HEK293T (cell line): ENCODE results near the gene ATP8B1.
"Not testable (repeated sequence)": the region's sequence is repeated elsewhere in the genome, so short reads cannot be mapped to it uniquely, and the experiment has no call there.

Source experiments
- CTCF ChIA-PET: fragments of 350-600 bp; formaldehyde crosslinking; extraction: SDS; loops from one replicate; lab custom pipeline; 2021; ENCODE audit warnings: antibody characterized with exemption, inconsistent platforms; lab: Yijun Ruan, JAX
- POLR2A ChIA-PET: fragments of 350-600 bp; formaldehyde crosslinking; extraction: SDS; loops from one replicate; lab custom pipeline; 2020; ENCODE audit warnings: antibody characterized with exemption, inconsistent platforms; lab: Yijun Ruan, JAX
- DNase-seq: peaks from one replicate; pipeline ENCODE4 v3.0.0; 2012; ENCODE audit warnings: mixed read lengths; ENCODE audit errors: extremely low spot score
- ARNT ChIP-seq: fragments of 450-650 bp; IDR thresholded peaks from 2 replicates; pipeline ENCODE4 v1.6.1; 2017; ENCODE audit warnings: mild to moderate bottlenecking
- BHLHE40 ChIP-seq: fragments of 450-650 bp; IDR thresholded peaks from 2 replicates; pipeline ENCODE4 v1.6.1; 2016; ENCODE audit warnings: mild to moderate bottlenecking, moderate library complexity, borderline replicate concordance
- CTBP1 ChIP-seq: fragments of 450-650 bp; IDR thresholded peaks from 2 replicates; pipeline ENCODE4 v1.6.1; 2016; ENCODE audit warnings: borderline replicate concordance
- ELF4 ChIP-seq: fragments of 450-650 bp; IDR thresholded peaks from 2 replicates; pipeline ENCODE4 v1.6.1; 2017; ENCODE audit warnings: antibody characterized with exemption
- FOXA1 ChIP-seq: fragments of 450-650 bp; IDR thresholded peaks from 2 replicates; pipeline ENCODE4 v1.6.1; 2016; ENCODE audit warnings: mild to moderate bottlenecking
- FOXK2 ChIP-seq: fragments of 450-650 bp; IDR thresholded peaks from 2 replicates; pipeline ENCODE4 v1.6.1; 2016; ENCODE audit warnings: mild to moderate bottlenecking
- FOXM1 ChIP-seq: fragments of 450-650 bp; IDR thresholded peaks from 2 replicates; pipeline ENCODE4 v1.6.1; 2017; ENCODE audit warnings: mild to moderate bottlenecking, borderline replicate concordance
- HDGF ChIP-seq: fragments of 450-650 bp; IDR thresholded peaks from 2 replicates; pipeline ENCODE4 v1.6.1; 2017; ENCODE audit warnings: antibody characterized with exemption, borderline replicate concordance
- L3MBTL2 ChIP-seq: fragments of 450-650 bp; conservative IDR thresholded peaks from 2 replicates; pipeline ENCODE4 v1.6.1; 2016; ENCODE audit warnings: mild to moderate bottlenecking
- LEF1 ChIP-seq: fragments of 450-650 bp; IDR thresholded peaks from 2 replicates; pipeline ENCODE4 v1.6.1; 2017; ENCODE audit warnings: mild to moderate bottlenecking, borderline replicate concordance
- NFRKB ChIP-seq: fragments of 450-650 bp; IDR thresholded peaks from 2 replicates; pipeline ENCODE4 v1.6.1; 2016; ENCODE audit warnings: mild to moderate bottlenecking, moderate library complexity
- SP1 ChIP-seq: fragments of 450-650 bp; IDR thresholded peaks from 2 replicates; pipeline ENCODE4 v1.6.1; 2017
- SUZ12 ChIP-seq: fragments of 450-650 bp; IDR thresholded peaks from 2 replicates; pipeline ENCODE4 v1.6.1; 2016; ENCODE audit warnings: mild to moderate bottlenecking
- TARDBP ChIP-seq: fragments of 450-650 bp; IDR thresholded peaks from 2 replicates; pipeline ENCODE4 v1.6.1; 2016
- ZNF384 ChIP-seq: fragments of 450-650 bp; IDR thresholded peaks from 2 replicates; pipeline ENCODE4 v1.6.1; 2016
- TF ChIP-seq, protein P1 (sequence below): fragments of 450-650 bp; IDR thresholded peaks from 2 replicates; pipeline ENCODE4 v1.6.1; 2016

ATP8B1 gene

DNA sequence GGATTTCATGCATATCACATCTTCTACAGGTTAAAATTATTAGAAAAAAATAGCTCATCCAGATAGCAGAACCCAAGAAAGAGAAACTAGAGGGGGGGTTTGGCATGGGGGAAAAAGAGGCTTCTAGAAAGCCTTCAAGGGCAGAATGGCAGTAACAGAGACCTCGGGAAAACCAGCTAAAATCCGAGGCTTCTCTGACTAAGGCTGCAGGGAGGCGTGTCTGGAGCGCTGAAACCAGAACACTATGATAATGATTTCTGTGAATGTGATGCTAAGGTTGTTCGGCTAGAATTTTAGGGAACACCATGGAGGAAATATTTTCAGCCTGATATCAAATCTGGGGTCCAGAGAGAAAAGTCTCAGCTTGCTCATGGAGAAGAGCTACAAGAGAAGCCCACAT, 73.0 kb downstream of the ATP8B1 start:
- TF ChIP-seq HDGF = no peak
- no peak for TF ChIP-seq L3MBTL2
- TF ChIP-seq ELF4 = no peak
- ChIA-PET CTCF (interaction anchor here (0.6 kb wide), 1 partner anchor 21 kb away, joined by 3 read pairs; no protein-coding TSS in a partner anchor), POLR2A (no interaction called here)
- DNase-seq = no peak

DNA sequence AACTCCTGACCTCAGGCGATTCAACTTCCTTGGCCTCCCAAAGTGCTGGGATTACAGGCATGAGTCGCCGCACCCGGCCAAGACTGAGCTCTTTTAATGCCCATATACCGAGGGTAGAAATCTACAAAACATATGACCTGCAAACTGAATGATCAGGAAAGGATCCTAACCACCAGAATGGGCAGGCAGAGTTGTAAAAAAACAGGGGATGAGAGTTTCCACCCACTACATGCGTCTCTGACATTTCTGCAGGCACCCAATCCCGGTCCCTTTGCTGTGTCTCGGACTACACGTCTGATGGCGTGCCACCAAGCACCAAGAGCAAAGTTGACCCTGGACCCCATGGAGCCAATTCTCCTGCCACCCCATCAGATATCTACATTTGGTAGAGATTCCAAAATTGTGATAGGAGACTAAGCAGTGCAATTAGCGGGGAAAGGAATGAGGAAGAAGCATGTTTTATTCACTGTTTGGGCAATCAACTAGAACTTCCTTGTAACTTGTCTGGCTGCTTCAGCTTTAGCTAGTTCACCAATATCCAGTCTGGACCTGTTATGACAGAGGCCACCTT, 74.1 kb downstream of the ATP8B1 start:
- ChIA-PET CTCF (no interaction called here), POLR2A (no interaction called here)
- DNase-seq = no peak
- TF ChIP-seq FOXA1 = no peak
- TF ChIP-seq ZNF384 = no peak
- no peak for TF ChIP-seq BHLHE40
- no peak for TF ChIP-seq ELF4
- TF ChIP-seq, protein P1, sequence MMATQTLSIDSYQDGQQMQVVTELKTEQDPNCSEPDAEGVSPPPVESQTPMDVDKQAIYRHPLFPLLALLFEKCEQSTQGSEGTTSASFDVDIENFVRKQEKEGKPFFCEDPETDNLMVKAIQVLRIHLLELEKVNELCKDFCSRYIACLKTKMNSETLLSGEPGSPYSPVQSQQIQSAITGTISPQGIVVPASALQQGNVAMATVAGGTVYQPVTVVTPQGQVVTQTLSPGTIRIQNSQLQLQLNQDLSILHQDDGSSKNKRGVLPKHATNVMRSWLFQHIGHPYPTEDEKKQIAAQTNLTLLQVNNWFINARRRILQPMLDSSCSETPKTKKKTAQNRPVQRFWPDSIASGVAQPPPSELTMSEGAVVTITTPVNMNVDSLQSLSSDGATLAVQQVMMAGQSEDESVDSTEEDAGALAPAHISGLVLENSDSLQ = no peak
- TF ChIP-seq FOXK2 = no peak
- TF ChIP-seq HDGF = no peak
- no peak for TF ChIP-seq SP1
- TF ChIP-seq TARDBP = no peak

DNA sequence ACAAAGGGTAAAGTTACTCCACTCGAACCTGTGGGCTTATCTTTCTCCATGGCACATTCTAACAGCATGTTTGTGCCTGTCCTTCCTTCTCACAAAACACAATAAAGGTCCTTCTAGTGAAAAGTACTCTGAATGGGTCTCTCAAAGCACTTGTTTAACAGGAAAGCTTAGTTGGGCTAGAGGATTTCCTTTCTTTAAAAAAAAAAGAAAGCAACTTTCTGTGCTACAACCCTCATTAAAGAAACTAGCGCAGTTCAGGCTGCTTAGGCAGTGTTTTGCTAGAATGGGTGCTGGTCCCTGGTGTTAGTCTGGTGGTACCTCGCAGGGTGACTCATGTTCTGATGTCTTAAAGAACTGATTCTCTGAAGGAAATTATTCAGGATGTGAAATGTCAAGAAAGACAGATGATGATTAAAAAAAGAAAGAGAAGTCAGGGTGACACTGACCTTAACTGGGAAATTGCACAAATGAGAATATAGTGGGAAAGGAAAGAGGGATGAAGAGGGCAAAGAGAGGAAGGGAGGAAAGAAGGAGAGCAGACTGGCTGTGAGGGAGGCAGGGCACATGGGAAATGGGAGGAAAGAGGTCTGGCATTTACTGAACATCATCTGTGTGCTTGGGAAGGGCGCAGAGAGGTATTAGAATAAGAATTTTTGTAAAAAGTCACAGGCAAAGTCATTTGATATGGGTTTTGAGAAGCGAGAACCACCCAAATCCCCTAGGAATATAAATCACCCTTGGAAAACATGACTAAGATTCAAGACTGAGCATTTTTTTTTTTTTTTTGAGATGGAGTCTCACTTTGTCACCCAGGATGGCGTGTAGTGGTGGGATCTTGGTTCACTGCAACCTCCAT, 74.9 kb downstream of the ATP8B1 start:
- ChIA-PET CTCF (no interaction called here), POLR2A (no interaction called here)
- no peak for DNase-seq
- TF ChIP-seq L3MBTL2 (no peak), CTBP1 (no peak), SUZ12 (no peak), LEF1 (no peak), HDGF (no peak), TARDBP (no peak), ARNT (no peak), SP1 (no peak), ELF4 (no peak), FOXK2 (no peak), ZNF384 (no peak), BHLHE40 (no peak), FOXA1 (no peak), NFRKB (no peak), FOXM1 (no peak)
- TF ChIP-seq, protein P1 = no peak

DNA sequence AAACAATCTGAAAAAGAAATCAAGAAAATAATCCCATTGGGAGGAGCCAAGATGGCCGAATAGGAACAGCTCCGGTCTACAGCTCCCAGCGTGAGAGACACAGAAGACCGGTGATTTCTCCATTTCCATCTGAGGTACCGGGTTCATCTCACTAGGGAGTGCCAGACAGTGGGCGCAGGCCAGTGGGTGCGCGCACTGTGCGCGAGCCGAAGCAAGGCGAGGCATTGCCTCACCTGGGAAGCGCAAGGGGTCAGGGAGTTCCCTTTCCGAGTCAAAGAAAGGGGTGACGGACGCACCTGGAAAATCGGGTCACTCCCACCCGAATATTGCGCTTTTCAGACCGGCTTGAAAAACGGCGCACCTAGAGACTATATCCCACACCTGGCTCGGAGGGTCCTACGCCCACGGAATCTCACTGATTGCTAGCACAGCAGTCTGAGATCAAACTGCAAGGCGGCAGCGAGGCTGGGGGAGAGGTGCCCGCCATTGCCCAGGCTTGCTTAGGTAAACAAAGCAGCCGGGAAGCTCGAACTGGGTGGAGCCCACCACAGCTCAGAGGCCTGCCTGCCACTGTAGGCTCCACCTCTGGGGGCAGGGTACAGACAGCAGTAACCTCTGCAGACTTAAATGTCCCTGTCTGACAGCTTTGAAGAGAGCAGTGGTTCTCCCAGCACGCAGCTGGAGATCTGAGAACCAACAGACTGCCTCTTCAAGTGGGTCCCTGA, 83.7 kb downstream of the ATP8B1 start:
- CTCF ChIA-PET, POLR2A ChIA-PET, DNase-seq: not testable (repeated sequence)

DNA sequence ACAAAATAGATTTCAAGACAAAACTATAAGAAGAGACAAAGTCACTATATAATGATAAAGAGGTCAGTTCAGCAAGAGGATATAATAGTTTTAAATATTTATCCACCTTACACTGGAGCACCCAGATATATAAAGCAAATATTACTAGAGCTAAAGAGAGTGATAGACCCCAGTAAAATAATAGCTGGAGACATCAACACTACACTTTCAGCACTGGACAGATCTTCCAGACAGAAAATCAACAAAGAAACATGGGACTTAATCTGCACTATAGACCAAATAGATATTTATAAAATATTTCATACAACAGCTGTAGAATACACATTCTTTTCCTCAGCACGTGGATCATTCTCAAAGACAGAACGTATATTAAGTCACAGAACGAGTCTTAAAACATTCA, 86.6 kb downstream of the ATP8B1 start:
- ChIA-PET CTCF (no interaction called here), POLR2A (no interaction called here)
- TF ChIP-seq CTBP1 (no peak), FOXM1 (no peak), ARNT (no peak), ZNF384 (no peak), ELF4 (no peak)
- DNase-seq = no peak

DNA sequence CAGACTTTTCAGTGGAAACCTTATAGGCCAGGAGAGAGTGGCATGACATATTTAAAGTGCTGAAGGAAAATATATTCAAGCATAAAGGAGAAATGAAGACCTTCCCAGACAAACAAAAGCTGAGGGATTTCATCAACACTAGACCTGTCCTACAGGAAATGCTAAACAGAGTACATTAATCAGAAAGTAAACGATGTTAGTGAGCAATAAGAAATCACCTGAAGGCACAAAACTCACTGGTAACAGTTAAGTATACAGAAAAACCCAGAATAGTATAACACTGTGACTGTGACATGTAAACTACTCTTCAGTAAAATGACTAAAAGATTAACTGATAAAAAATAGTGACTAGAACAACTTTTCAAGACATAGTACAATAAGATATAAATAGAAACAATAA, 87.4 kb downstream of the ATP8B1 start:
- ChIA-PET CTCF (no interaction called here), POLR2A (no interaction called here)
- DNase-seq = no peak
- TF ChIP-seq ARNT (no peak), ZNF384 (no peak), FOXM1 (no peak), NFRKB (no peak), CTBP1 (no peak), L3MBTL2 (no peak), BHLHE40 (no peak), TARDBP (no peak), LEF1 (no peak), SP1 (no peak), ELF4 (no peak), FOXK2 (no peak), SUZ12 (no peak), HDGF (no peak)
- TF ChIP-seq, protein P1 = no peak

DNA sequence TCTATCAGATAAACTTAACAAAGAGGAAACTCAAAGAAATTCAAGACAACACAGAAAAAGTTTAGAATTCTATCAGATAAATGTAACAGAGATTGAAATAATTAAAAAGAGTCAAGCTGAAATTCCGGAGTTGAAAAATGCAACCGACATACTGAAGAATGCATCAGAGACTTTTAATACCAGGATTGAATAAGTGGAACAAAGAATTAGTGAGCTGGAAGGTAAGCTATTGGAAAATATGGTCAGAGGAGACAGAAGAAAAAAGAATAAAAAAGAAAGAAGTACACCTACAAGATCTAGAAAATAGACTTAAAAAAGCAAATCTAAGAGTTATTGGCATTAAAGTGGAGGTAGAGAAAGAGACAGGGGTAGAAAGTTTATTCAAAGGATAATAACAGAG, 88.0 kb downstream of the ATP8B1 start:
- no peak for DNase-seq
- TF ChIP-seq HDGF (no peak), CTBP1 (no peak), FOXA1 (no peak), FOXM1 (no peak), ZNF384 (no peak), BHLHE40 (no peak), L3MBTL2 (no peak), SUZ12 (no peak), LEF1 (no peak)
- CTCF ChIA-PET = no interaction called here
- POLR2A ChIA-PET = no interaction called here
